IPS-NIHi7 (cell line): ENCODE measurements around the gene HAUS6.
"Not testable (repeated sequence)": the region's sequence is repeated elsewhere in the genome, so short reads cannot be mapped to it uniquely, and the experiment has no call there.

Source experiments
- DNase-seq: peaks from one replicate; pipeline ENCODE4 v3.0.0; 2012; ENCODE audit warnings: mixed read lengths; ENCODE audit errors: extremely low spot score

The HAUS6 gene

GRCh38 chr9:19102631-19103345, at the start of gene HAUS6:
Gene HAUS6, minus strand, starts transcription at chr9:19102904. Its CDS starts 253 bp downstream, at chr9:19102651.
- DNase-seq: peak; percentile 96

- not testable (repeated sequence) for DNase-seq
Measured at GRCh38 chr9:19152160-19152498, 49.4 kb upstream of the HAUS6 start.

- DNase-seq: no peak
Measured at GRCh38 chr9:19151425-19152159, 48.9 kb upstream of the HAUS6 start.

- no peak for DNase-seq
Measured at GRCh38 chr9:19149230-19149629, 46.5 kb upstream of the HAUS6 start.

GRCh38 chr9:19148187-19148586, 45.5 kb upstream of the HAUS6 start:
- DNase-seq: no peak

GRCh38 chr9:19146441-19147024, 43.8 kb upstream of the HAUS6 start:
- DNase-seq: no peak

- DNase-seq: no peak
Measured at GRCh38 chr9:19145881-19146280, 43.2 kb upstream of the HAUS6 start.

- DNase-seq: no peak
Measured at GRCh38 chr9:19140259-19140658, 37.6 kb upstream of the HAUS6 start.

- no peak for DNase-seq
Measured at GRCh38 chr9:19138084-19138483, 35.4 kb upstream of the HAUS6 start.

GRCh38 chr9:19137282-19137681, 34.6 kb upstream of the HAUS6 start:
- no peak for DNase-seq

GRCh38 chr9:19136129-19136528, 33.4 kb upstream of the HAUS6 start:
- no peak for DNase-seq

GRCh38 chr9:19133549-19134345, 31.0 kb upstream of the HAUS6 start:
- no peak for DNase-seq

- no peak for DNase-seq
Measured at GRCh38 chr9:19130436-19130835, 27.7 kb upstream of the HAUS6 start.

- DNase-seq: no peak
Measured at GRCh38 chr9:19127871-19128500, 25.3 kb upstream of the HAUS6 start.

- DNase-seq: no peak
Measured at GRCh38 chr9:19124430-19124793, 21.7 kb upstream of the HAUS6 start.

- no peak for DNase-seq
Measured at GRCh38 chr9:19122490-19123042, 19.9 kb upstream of the HAUS6 start.

GRCh38 chr9:19120877-19121276, 18.2 kb upstream of the HAUS6 start:
- no peak for DNase-seq

GRCh38 chr9:19119801-19120440, 17.2 kb upstream of the HAUS6 start:
- no peak for DNase-seq

GRCh38 chr9:19119246-19119645, 16.5 kb upstream of the HAUS6 start:
- DNase-seq: no peak

GRCh38 chr9:19117039-19117716, 14.5 kb upstream of the HAUS6 start:
- DNase-seq: no peak
